Measurements from ENCODE around the gene MLN.

DNA sequence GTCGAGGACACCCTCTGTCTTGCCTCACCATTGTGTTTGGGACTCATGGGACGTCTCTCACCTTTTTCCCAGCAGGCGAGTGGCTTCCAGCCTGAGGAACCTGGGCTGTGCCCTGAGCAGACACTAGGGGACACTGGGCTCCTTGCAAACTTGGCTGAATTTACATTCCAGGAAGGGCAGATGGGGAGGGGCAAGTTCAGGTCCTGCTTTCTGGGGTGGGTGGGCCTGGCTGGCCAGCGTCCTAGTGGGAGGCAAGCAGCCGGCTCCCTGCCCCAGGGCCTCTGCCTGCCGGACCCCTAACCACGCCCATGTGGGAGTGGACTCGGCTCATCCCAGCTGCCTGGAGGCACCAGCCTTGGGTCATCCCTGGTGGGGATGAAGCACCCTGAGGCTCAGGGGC is 48.2 kb upstream of the MLN start:
- TF ChIP-seq, protein P1, sequence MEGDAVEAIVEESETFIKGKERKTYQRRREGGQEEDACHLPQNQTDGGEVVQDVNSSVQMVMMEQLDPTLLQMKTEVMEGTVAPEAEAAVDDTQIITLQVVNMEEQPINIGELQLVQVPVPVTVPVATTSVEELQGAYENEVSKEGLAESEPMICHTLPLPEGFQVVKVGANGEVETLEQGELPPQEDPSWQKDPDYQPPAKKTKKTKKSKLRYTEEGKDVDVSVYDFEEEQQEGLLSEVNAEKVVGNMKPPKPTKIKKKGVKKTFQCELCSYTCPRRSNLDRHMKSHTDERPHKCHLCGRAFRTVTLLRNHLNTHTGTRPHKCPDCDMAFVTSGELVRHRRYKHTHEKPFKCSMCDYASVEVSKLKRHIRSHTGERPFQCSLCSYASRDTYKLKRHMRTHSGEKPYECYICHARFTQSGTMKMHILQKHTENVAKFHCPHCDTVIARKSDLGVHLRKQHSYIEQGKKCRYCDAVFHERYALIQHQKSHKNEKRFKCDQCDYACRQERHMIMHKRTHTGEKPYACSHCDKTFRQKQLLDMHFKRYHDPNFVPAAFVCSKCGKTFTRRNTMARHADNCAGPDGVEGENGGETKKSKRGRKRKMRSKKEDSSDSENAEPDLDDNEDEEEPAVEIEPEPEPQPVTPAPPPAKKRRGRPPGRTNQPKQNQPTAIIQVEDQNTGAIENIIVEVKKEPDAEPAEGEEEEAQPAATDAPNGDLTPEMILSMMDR (IDR thresholded peaks at IDR 0.05): peak; percentile 36; the same call in 1 of the 3 replicates
- TF ChIP-seq FOSL2 (IDR thresholded peaks at IDR 0.05) (no peak), FOSL2 (CRISPR knock-in tag; IDR thresholded peaks at IDR 0.05) (no peak), ZFP36 (IDR thresholded peaks at IDR 0.05; ENCODE audit: borderline replicate concordance, partially characterized antibody) (no peak)
